Suprapubic skin (tissue), 3 donors: Measurements from ENCODE around the gene TMEM256.

Experiments
- EP300 ChIP-seq: sonication (generic); formaldehyde crosslinking; IDR thresholded peaks from one replicate; pipeline ENCODE4 v1.6.1; 2017; ENCODE audit warnings: antibody characterized with exemption
- POLR2A ChIP-seq, 2 donors: fragments of 450-650 bp; IDR thresholded peaks; one replicate each; pipeline ENCODE4 v1.6.1; 2017; ENCODE audit warnings: antibody characterized with exemption in 2 of 2, mild to moderate bottlenecking in 2 of 2, moderate library complexity in 2 of 2
- TF ChIP-seq, protein P1 (sequence below), 2 donors: fragments of 200-600 bp in 1 of 2; fragments of 450-650 bp in 1 of 2; sonication (generic) in 1 of 2; IDR thresholded peaks; one replicate each; pipeline ENCODE4 v1.5.1; 2016 to 2019; ENCODE audit warnings: antibody characterized with exemption in 2 of 2, mild to moderate bottlenecking in 1 of 2, moderate library complexity in 1 of 2

GRCh38 chr17:7384489-7385081 is 19.3 kb downstream of the TMEM256 start:
- TF ChIP-seq, protein P1, sequence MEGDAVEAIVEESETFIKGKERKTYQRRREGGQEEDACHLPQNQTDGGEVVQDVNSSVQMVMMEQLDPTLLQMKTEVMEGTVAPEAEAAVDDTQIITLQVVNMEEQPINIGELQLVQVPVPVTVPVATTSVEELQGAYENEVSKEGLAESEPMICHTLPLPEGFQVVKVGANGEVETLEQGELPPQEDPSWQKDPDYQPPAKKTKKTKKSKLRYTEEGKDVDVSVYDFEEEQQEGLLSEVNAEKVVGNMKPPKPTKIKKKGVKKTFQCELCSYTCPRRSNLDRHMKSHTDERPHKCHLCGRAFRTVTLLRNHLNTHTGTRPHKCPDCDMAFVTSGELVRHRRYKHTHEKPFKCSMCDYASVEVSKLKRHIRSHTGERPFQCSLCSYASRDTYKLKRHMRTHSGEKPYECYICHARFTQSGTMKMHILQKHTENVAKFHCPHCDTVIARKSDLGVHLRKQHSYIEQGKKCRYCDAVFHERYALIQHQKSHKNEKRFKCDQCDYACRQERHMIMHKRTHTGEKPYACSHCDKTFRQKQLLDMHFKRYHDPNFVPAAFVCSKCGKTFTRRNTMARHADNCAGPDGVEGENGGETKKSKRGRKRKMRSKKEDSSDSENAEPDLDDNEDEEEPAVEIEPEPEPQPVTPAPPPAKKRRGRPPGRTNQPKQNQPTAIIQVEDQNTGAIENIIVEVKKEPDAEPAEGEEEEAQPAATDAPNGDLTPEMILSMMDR (IDR thresholded peaks at IDR 0.05), result no peak
- TF ChIP-seq POLR2A (IDR thresholded peaks at IDR 0.05), result no peak
- no peak for TF ChIP-seq EP300
